Mesendoderm (in vitro differentiated cells): Measurements from ENCODE around the gene ANKRD33B.

ENCODE experiments used
- DNase-seq: peaks from one replicate; pipeline ENCODE4 v3.0.0; 2013
- H2AK5ac ChIP-seq: 2 replicates; pipeline ENCODE4 v1.6.1; 2013; ENCODE audit warnings: low read length, inconsistent platforms
- H2BK120ac ChIP-seq: 2 replicates; pipeline ENCODE4 v1.6.1; 2013; ENCODE audit warnings: low read depth, mild to moderate bottlenecking, low read length, moderate library complexity, mixed read lengths
- H2BK15ac ChIP-seq: replicated peaks from 2 replicates; pipeline ENCODE4 v1.6.1; 2013; ENCODE audit warnings: low read depth, mild to moderate bottlenecking, moderate library complexity
- H2BK5ac ChIP-seq: 2 replicates; pipeline ENCODE4 v1.6.1; 2013; ENCODE audit warnings: low read length, inconsistent platforms
- H3K18ac ChIP-seq: 2 replicates; pipeline ENCODE4 v1.6.1; 2013; ENCODE audit warnings: mild to moderate bottlenecking, low read length, mixed read lengths
- H3K23ac ChIP-seq: one replicate; pipeline ENCODE4 v1.6.1; 2013; ENCODE audit warnings: low read length
- H3K27ac ChIP-seq: 2 replicates; pipeline ENCODE4 v1.5.1; 2013; ENCODE audit warnings: low read depth, mild to moderate bottlenecking, inconsistent platforms, low read length, moderate library complexity
- H3K27me3 ChIP-seq: 2 replicates; pipeline ENCODE4 v1.6.1; 2013; ENCODE audit warnings: low read length, control low read depth, mild to moderate bottlenecking, inconsistent platforms; ENCODE audit not compliant: insufficient read depth, poor library complexity
- H3K36me3 ChIP-seq: 2 replicates; pipeline ENCODE4 v1.6.1; 2013; ENCODE audit warnings: low read length, inconsistent platforms; ENCODE audit not compliant: control insufficient read depth, insufficient read depth
- H3K4ac ChIP-seq: one replicate; pipeline ENCODE4 v1.6.1; 2013; ENCODE audit warnings: low read depth, mild to moderate bottlenecking, low read length, moderate library complexity
- H3K4me1 ChIP-seq: 2 replicates; pipeline ENCODE4 v1.6.1; 2013; ENCODE audit warnings: low read depth, low read length, inconsistent platforms; ENCODE audit not compliant: control insufficient read depth
- H3K4me2 ChIP-seq: 2 replicates; pipeline ENCODE4 v1.6.1; 2013; ENCODE audit warnings: low read length
- H3K4me3 ChIP-seq: 2 replicates; pipeline ENCODE4 v1.5.1; 2013; ENCODE audit warnings: mild to moderate bottlenecking, low read length
- H3K56ac ChIP-seq: one replicate; pipeline ENCODE4 v1.6.1; 2013; ENCODE audit warnings: low read length
- H3K79me1 ChIP-seq: 2 replicates; pipeline ENCODE4 v1.6.1; 2013; ENCODE audit warnings: low read length, inconsistent platforms
- H3K79me2 ChIP-seq: 2 replicates; pipeline ENCODE4 v1.6.1; 2013; ENCODE audit warnings: mild to moderate bottlenecking, low read length; ENCODE audit not compliant: control insufficient read depth, insufficient read depth
- H3K9ac ChIP-seq: 2 replicates; pipeline ENCODE4 v1.6.1; 2013; ENCODE audit warnings: low read length, inconsistent platforms
- H4K5ac ChIP-seq: one replicate; pipeline ENCODE4 v1.6.1; 2013; ENCODE audit warnings: low read length
- H4K8ac ChIP-seq: one replicate; pipeline ENCODE4 v1.6.1; 2013; ENCODE audit warnings: low read depth, mild to moderate bottlenecking, control low read depth, low read length, moderate library complexity
- WGBS: extraction: QIAGEN DNeasy Blood & Tissue Kit; methylation state at CpG from one replicate; pipeline ENCODE4 v1.1.7; 2013; ENCODE audit warnings: low lambda C conversion rate, missing lambda C conversion rate; ENCODE audit not compliant: insufficient coverage; ENCODE audit errors: extremely low coverage; 5-methylcytosine and 5-hydroxymethylcytosine counted together

Gene ANKRD33B

GRCh38 chr5:10563110-10563944 is 543 bp upstream of the ANKRD33B start:
- Histone ChIP-seq H4K5ac (no peak overlapping the region), H4K8ac (no peak overlapping the region), H3K4me1 (peaks cover 4% of the 10 kb centered on the region), H3K36me3 (no peaks in the 10 kb centered on the region), H3K18ac (peak overlapping the region; percentile 97), H3K27ac (peak overlapping the region; percentile 62), H3K27me3 (peaks cover 8% of the 10 kb centered on the region), H3K79me2 (no peaks in the 10 kb centered on the region), H2BK5ac (no peak overlapping the region), H3K4ac (peak overlapping the region; percentile 84), H3K9ac (peak overlapping the region; percentile 66), H3K79me1 (no peaks in the 10 kb centered on the region), H2BK15ac (no peak overlapping the region), H3K23ac (peak overlapping the region; percentile 6), H3K4me2 (peak overlapping the region; percentile 52), H2BK120ac (peak overlapping the region; percentile 49), H3K56ac (peak overlapping the region; percentile 88), H3K4me3 (peak overlapping the region; percentile 29), H2AK5ac (no peak overlapping the region)
- peak; percentile 81 for DNase-seq
- no CpG with 5 or more reads among the region's 76 CpGs for WGBS

- Histone ChIP-seq H3K18ac (peak overlapping the region; percentile 54), H2BK5ac (no peak overlapping the region), H3K4me1 (peaks cover 4% of the 10 kb centered on the region), H2AK5ac (no peak overlapping the region), H3K79me2 (no peaks in the 10 kb centered on the region), H3K27me3 (peaks cover 8% of the 10 kb centered on the region), H3K4me3 (peak overlapping the region; percentile 62), H3K27ac (no peak overlapping the region), H4K8ac (no peak overlapping the region), H2BK120ac (no peak overlapping the region), H2BK15ac (no peak overlapping the region), H3K79me1 (no peaks in the 10 kb centered on the region), H4K5ac (no peak overlapping the region), H3K36me3 (no peaks in the 10 kb centered on the region), H3K4me2 (peak overlapping the region; percentile 91), H3K56ac (peak overlapping the region; percentile 93), H3K23ac (peak overlapping the region; percentile 94), H3K4ac (no peak overlapping the region), H3K9ac (peak overlapping the region; percentile 84)
- DNase-seq, result peak; percentile 34
- WGBS, result no CpG with 5 or more reads among the region's 61 CpGs
Observed at GRCh38 chr5:10564838-10565784, 1.2 kb downstream of the ANKRD33B start.

- Histone ChIP-seq H4K5ac (no peak overlapping the region), H3K79me1 (no peaks in the 10 kb centered on the region), H3K79me2 (no peaks in the 10 kb centered on the region), H3K4me2 (peak overlapping the region; percentile 91), H2BK15ac (no peak overlapping the region), H3K56ac (peak overlapping the region; percentile 93), H2AK5ac (no peak overlapping the region), H3K4me3 (no peak overlapping the region), H3K18ac (no peak overlapping the region), H3K36me3 (no peaks in the 10 kb centered on the region), H3K4ac (no peak overlapping the region), H4K8ac (no peak overlapping the region), H2BK120ac (no peak overlapping the region), H3K4me1 (peaks cover 4% of the 10 kb centered on the region), H2BK5ac (no peak overlapping the region), H3K27me3 (peaks cover 8% of the 10 kb centered on the region), H3K27ac (no peak overlapping the region), H3K23ac (no peak overlapping the region), H3K9ac (peak overlapping the region; percentile 84)
- DNase-seq, result no peak
- WGBS, result no CpG with 5 or more reads among the region's 11 CpGs
Observed at GRCh38 chr5:10565785-10566542, 2.1 kb downstream of the ANKRD33B start.

- Histone ChIP-seq H3K23ac (no peak overlapping the region), H2BK15ac (no peak overlapping the region), H3K56ac (no peak overlapping the region), H3K9ac (no peak overlapping the region), H3K36me3 (no peaks in the 10 kb centered on the region), H3K79me1 (no peaks in the 10 kb centered on the region), H4K8ac (no peak overlapping the region), H3K4ac (no peak overlapping the region), H3K4me3 (no peak overlapping the region), H3K27me3 (peaks cover 8% of the 10 kb centered on the region), H4K5ac (no peak overlapping the region), H3K18ac (no peak overlapping the region), H3K79me2 (no peaks in the 10 kb centered on the region), H2AK5ac (no peak overlapping the region), H3K27ac (no peak overlapping the region), H2BK120ac (no peak overlapping the region), H3K4me2 (no peak overlapping the region), H2BK5ac (no peak overlapping the region), H3K4me1 (peaks cover 4% of the 10 kb centered on the region)
- WGBS, result no CpG with 5 or more reads among the region's 8 CpGs
- no peak for DNase-seq
Observed at GRCh38 chr5:10566543-10567068, 2.7 kb downstream of the ANKRD33B start.

DNA sequence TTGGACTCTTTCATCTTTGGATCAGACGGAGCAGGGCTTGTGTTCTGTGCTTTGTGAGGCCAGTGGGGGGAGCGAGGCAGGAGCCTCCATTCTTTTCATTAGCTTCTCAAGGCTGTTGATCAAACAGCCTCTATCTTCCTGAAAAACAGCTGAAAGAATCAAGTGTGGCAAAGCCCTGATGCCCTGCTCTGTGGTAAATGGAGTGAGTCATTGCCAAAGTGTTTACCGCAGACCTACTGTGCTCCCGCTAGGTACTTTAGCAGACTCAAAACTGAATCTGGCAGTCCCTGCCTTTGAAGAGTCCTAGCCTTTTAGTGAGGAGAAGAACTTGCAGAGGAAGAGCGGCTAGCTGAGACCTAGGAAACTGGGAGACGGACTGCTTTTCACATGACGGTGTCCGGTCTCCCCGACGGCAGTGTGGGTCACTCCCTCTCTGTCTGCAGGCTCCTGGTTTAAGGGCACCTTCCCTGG is 3.3 kb downstream of the ANKRD33B start:
- H3K4ac ChIP-seq, result no peak overlapping the region
- H2BK120ac ChIP-seq, result no peak overlapping the region
- no peak overlapping the region for H3K27ac ChIP-seq
- H2AK5ac ChIP-seq, result no peak overlapping the region
- WGBS, result no CpG with 5 or more reads among the region's 10 CpGs
- H3K79me2 ChIP-seq, result no peaks in the 10 kb centered on the region
- H4K8ac ChIP-seq, result no peak overlapping the region
- no peak overlapping the region for H2BK15ac ChIP-seq
- H3K4me1 ChIP-seq, result peaks cover 4% of the 10 kb centered on the region
- H3K18ac ChIP-seq, result no peak overlapping the region
- H3K4me2 ChIP-seq, result no peak overlapping the region
- DNase-seq, result no peak
- H3K9ac ChIP-seq, result no peak overlapping the region
- no peaks in the 10 kb centered on the region for H3K36me3 ChIP-seq
- H3K79me1 ChIP-seq, result no peaks in the 10 kb centered on the region
- peaks cover 7% of the 10 kb centered on the region for H3K27me3 ChIP-seq
- H3K56ac ChIP-seq, result peak overlapping the region; percentile 17
- no peak overlapping the region for H3K23ac ChIP-seq
- no peak overlapping the region for H3K4me3 ChIP-seq
- H2BK5ac ChIP-seq, result no peak overlapping the region
- H4K5ac ChIP-seq, result no peak overlapping the region
